Measurements from ENCODE around the gene COG1.
"Not testable (repeated sequence)": the region's sequence is repeated elsewhere in the genome, so short reads cannot be mapped to it uniquely, and the experiment has no call there.

Gene COG1

GRCh38 chr17:73192894-73193701 is at the start of gene COG1:
COG1 (plus strand) TSS chr17:73193055; CDS start chr17:73193070, 15 bp downstream.
- peak; percentile 78 for DNase-seq

DNA sequence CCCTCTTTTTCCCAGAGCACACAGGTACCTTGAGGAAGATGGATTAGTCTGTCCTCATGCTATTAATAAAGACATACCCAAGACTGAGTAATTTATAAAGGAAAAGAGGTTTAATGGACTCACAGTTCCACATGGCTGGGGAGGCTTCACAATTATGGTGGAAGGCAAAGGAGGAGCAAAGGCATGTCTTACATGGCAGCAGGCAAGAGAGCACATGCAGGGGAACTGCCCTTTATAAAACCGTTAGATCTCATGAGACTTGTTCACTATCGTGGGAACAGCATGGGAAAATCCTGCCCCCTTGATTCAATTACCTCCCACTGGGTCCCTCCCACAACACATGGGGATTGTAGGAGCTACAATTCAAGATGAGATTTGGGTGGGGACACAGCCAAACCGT is 48.6 kb upstream of the COG1 start:
- DNase-seq = not testable (repeated sequence)

DNA sequence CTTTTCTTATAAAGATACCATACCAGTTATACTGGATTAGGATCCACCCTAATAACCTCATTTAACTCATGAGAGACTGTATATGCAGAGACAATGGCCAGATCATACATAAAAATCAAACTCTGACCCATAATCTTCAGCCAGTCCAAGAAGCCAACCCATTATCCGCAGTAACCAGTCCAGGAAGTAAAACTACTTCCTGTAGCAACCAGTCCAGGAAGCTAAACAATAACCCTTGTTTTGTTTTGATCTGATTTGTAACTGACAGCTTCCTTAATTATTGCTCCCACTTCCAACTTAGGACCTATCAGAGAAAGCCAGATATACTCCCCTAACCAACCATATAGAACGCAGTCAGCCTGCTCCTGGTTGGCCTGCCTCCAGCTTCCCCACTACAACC is 47.2 kb upstream of the COG1 start:
- DNase-seq = no peak

DNA sequence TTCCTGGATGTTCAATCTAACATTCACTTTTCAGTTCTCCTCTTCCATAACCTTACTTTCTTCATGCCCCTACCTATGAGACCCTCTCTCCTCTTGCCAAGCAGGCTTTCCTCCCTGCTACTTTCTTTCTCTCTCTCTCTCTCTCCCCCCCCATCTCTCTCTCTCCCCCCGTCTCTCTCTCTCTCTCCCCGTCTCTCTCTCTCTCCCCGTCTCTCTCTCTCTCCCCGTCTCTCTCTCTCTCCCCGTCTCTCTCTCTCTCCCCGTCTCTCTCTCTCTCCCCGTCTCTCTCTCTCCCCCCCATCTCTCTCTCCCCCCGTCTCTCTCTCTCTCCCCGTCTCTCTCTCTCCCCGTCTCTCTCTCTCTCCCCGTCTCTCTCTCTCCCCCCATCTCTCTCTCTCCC is 45.1 kb upstream of the COG1 start:
- DNase-seq = not testable (repeated sequence)

- no peak for DNase-seq
These were observed 44.1 kb upstream of the COG1 start for GRCh38 chr17:73148540-73149334.

- not testable (repeated sequence) for DNase-seq
These were observed 42.1 kb upstream of the COG1 start for GRCh38 chr17:73150622-73151300.

- DNase-seq = no peak
These were observed 40.8 kb upstream of the COG1 start for GRCh38 chr17:73151916-73152632.

DNA sequence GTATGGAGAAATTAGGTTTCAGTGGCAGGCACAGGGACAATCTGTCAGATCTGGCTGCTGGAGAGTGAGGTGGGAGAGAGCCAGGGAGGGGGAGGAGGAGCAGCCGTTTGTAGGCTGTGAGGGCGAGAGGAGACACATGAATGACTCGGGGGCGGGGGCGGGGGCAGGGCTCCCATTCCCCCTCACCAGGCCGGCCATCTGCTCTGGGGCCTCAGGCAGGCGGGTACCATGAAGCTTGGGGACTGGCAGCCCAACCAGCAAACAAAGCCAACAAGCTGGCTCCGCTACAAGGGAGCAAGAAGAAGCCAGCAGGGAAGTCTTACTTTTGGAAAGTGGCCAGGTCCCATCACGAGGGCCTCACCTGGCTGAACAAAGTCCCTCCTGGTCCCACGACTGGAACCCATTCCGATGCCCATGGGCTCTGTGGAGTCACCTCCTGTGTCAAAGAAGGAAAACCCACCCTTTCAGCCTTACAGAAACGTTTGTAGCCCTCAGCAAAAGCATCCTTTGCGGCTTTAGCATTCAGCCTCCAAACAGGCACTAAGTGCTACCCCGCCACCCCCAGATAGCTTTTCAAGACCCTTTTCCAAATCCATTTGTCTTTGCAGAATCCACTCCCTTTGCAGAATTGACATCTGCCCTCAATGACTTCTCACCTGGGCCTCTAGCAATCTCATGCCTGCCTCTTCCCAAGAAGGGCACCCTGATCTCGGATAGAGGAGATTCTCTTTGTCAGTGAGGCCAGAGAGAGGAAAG is 37.3 kb upstream of the COG1 start:
- peak; percentile 36 for DNase-seq

DNA sequence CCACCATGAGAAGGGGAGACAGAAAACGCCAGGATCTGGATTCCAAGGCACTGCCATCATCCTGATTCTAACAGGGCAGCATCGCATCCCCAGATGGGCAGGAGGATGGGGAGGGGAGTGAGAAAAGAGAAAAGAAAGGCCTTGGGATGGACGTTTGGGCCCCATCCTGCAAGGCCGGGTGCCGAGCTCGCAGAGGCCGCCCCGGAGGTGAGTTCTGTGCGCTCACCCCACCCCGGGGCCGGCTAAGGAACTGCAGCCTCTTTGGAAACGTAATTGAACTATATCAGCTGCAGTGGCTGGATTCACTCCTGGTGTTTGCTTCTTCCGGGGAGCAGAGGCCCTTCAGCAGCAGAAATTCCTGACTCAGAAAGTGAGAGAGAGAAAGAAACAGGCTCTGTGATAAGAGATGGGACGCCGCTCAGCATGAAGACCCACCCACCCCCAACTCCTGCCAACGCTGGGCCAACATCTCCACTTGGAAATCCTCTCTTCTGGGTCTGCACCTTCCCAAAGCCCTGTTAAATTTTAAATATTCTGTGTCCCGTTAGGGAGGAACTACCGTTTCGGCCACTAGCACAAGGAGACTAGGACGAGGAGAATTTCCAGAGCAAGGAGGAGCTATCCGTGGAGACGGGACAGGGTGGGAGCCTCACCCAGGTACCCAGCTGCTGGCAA is 36.6 kb upstream of the COG1 start:
- DNase-seq = peak; percentile 81

- no peak for DNase-seq
These were observed 35.9 kb upstream of the COG1 start for GRCh38 chr17:73156887-73157520.

DNA sequence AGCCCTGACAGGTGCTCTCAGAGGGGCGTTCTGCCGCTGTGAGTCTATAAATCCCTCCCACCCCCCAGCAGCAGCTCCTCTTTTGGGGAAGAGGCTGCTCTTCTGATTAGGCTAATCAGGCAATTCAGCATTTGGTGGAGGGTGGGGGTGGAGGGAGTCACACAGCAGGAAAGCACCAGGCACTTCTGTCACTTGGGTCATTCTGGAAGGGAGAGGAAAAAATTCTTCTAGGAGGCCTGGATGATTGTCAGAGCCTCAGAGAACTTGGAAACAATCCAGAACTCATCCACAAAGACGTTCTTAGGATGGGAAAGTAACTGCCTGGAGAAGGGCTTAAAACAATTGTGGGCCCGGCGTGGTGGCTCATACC is 35.3 kb upstream of the COG1 start:
- DNase-seq = no peak

- no peak for DNase-seq
These were observed 34.7 kb upstream of the COG1 start for GRCh38 chr17:73158133-73158532.

DNA sequence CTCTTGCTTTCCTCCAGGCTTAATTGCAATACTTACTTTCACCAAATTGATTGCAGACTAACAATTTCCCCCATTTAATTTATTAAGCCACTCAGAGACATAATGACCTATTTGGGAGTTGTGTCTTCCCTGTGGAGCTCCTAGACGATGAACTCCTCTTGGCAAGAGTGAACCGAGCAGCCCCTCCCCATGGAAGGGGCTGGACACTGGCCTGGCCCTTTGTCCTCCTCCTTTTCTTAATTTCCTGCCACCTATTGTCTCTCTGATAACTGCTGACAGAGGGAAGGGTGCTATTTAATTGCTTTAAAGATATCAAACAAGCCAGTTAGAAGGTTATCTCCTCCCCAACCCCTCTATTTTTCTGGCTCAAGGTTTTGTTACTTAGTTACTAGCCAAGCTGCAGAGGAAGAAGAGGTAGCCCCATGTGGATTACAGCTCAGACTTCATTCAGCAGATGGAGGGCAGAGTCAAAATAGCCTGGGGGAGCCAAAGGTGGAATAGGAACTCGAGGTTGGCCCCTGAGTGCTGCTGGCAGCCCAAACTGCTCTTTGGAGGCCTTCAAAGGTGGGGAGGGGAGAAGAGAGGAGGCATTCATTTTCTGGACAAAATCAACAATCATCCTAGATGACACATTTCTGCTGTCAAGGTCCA is 31.8 kb upstream of the COG1 start:
- DNase-seq = no peak

DNA sequence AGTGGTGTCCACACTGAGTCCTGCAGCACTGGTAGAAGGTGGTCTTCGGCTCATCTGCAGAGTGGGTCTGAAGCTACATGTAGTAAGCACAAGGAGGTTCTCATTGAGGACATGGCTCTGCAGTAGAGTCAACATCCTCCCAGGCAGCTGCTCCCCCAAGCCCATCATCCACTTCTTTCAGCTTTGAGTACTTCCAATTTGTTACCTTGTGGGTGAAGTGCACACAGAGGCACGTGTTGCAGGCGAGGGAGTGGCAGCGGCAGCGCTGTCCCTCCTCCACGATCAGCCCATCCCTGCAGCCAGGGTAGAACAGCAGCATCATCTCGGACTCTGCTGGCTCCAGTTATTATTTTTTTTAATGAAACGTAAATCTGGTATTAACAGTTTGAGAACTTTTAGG is 29.8 kb upstream of the COG1 start:
- DNase-seq = peak; percentile 81

DNA sequence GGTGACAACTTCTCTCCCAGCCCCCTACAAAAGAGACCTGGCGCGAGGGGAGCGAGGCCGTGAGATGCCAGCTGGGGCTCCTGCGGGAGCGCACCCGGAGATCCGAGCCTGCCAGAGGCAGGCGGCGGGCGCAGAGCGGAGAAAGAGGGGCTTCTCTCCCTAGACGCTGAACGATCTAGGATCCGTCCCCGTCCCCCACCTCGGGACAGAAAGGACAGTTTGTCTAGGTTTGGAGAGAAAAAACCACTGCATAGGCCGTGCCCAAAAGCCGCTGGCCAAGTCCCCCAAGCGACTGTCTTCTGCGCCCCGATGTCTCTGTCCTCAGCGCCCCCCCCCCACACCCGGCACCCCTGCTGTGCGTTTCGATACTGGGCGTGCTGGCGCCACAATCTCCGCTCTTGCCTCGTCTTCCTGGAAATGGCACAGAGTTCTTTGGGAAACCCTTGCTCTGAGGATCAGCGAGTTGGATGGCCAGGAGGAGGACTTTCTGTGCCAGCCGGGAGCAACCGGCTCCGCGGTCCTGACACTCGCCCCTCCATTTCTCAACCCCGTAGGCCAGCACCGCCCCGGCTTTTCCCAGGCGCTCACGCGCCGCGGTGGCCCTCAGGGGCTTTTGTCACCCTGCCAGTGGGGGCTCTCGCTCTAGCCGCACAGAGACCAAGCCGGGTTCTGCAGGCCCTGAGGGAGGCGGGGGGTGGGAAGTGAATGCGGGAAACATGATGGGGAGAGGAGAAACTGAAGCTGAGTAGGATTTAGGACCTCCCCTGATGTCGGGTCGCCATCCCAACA is 27.0 kb upstream of the COG1 start:
- DNase-seq = no peak

- DNase-seq = no peak
These were observed 25.9 kb upstream of the COG1 start for GRCh38 chr17:73166731-73167581.

DNA sequence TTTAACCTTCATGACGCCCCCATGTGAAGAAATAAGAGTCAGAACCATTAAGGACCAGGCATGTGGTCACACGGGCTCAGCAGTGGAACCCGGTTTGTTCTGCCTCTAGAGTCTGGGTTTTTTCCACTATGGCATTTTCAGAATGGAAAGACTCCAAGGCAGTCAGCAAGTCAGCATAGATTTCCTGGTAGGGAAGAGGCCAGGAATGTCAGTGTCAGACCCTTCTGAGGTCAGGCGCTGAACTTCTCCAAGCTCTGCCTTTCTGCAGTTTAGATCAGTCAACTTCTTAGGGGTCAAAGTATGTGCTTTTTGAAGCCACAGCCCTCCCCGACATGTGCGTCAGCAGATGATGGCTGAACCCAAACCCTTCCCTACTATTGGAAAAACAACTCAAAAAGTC is 24.2 kb upstream of the COG1 start:
- DNase-seq = no peak

GRCh38 chr17:73170324-73170723 is 22.5 kb upstream of the COG1 start:
- no peak for DNase-seq

DNA sequence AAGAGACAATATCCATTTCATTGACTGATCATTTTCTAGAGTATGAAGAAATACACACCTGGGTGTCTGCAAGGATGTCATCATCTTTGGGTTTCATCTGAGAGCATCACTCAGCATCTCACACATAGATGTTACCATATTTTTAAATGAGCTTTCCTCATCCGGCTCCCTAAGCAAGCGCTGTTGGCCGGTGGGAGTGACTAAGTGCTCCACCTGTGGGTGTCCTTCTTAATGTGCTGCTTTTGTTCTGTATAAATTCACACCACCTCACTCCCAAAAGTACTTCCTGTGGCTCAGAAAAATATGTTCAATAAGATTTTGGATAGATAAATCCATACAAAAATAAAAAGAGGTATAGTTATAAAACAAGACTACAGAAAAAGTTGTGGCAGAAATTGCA is 20.6 kb upstream of the COG1 start:
- no peak for DNase-seq
